Dedifferentiated amniotic fluid mesenchymal stem cell (primary cell): ENCODE data around the gene TRIM17.

ENCODE experiments used
- DNase-seq: peaks from one replicate; pipeline ENCODE4 v3.0.0-alpha.2; 2016; ENCODE audit errors: extremely low spot score

Gene TRIM17, protein sequence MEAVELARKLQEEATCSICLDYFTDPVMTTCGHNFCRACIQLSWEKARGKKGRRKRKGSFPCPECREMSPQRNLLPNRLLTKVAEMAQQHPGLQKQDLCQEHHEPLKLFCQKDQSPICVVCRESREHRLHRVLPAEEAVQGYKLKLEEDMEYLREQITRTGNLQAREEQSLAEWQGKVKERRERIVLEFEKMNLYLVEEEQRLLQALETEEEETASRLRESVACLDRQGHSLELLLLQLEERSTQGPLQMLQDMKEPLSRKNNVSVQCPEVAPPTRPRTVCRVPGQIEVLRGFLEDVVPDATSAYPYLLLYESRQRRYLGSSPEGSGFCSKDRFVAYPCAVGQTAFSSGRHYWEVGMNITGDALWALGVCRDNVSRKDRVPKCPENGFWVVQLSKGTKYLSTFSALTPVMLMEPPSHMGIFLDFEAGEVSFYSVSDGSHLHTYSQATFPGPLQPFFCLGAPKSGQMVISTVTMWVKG

DNA sequence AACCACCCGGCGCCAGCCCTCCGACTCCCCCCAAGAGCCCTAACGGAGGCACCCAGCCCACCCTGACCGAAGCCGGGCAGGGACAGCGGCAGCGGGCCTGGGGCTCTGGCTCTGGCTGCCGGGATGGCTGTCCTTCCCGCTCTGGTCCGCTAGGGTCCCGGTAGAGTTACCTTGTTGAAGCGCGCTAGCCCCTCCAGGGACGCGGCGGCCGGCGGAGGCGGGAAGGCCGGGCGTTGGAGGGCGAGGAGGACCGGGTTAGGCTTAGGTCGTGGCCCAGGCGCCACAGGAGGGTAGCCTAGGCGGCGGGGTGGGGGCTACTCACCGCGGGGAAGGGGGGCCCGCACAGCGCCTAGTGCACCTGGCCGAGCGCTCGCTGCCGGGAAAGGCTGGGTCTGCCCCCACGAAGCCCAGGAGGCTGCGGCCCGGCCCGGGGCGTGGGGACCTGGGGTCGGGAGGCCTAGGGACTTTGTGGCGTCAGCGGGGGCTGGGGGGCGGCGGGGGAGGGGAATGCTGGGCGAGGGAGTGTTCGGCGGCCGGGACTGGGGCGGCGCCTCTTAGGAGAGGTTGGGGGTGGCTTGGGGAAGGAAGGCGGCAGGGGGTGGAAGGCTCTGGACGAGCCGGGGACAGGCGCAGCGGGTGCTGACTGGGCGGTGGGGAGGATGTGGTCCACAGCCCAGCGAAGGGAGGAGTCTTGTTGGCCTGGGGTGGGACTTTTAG is at the start of gene TRIM17:
TRIM17 (minus strand) TSS at position 645 of the 717 bp plus-strand sequence. CDS start 1,789 bp downstream, outside the sequence.
- no peak for DNase-seq

DNA sequence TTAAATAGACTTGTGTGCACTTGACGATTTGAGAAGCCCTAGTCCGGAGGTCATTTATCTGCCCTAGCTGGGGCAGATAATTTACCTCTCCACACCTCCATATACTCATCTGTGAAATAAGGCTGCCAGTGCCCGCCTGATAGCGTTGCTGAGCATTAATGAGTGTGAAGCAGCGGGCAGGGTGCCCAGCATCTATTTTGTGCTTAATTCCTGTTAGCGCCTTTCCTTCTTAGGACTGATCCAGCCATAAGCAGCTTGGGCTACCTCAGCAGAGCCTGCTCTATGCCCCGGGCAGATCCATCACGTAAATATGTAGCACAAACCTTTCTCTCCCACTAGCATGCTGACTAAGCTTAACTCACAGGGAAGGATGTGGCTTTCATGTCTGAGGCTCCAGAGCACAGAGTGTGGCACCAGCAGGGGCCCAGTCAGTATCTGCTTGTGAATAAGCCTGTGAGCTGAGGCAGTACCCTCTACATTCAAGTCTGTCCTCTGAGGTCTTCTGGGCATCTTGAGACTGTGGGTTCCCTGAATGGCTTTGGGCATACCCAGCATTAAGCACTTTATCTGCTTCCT is 49.0 kb upstream of the TRIM17 start:
- DNase-seq: no peak

DNA sequence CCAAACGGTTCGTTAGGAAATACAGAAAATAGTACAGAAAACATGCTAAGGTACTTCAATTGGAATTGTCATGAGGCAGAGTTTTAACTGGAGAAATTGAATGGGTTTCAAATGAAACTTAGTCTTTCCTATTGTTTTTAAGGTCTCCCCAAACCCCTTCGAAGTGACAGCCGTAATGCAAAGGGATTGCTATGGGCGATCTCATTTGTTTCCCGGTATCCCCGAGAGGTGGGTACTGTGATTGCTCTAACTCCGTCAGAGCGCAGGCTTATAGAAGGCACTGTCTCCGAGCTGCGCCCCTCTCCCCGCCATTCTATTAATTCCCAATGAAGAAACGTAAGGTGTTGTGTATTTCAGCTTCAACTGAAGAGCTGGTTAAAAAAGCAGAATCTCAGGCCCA is 48.5 kb upstream of the TRIM17 start:
- DNase-seq: no peak

DNA sequence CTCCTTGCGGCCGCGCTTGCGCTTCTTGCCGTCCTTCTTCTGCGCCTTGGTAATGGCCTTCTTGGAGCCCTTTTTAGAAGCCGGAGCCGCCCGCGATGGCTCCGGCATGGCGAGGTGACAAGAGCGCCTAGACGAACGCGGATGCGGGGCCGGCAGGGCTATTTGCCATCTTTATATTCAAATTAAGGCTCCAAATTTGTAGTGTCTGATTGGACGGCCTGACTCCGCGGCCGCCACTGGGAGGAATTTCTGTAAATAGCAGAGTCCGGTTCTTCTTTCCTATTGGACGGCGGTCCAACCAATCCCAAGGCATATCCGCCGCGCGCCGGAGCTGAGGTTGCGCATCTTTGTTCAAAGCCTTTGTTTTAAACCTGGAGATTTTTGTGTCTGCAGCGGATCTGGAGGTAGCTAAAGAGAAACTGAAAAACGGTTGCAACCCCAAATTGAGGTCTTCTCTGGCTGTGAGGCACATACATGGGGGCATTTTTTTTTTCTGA is 47.9 kb upstream of the TRIM17 start:
- peak; percentile 78 for DNase-seq

DNA sequence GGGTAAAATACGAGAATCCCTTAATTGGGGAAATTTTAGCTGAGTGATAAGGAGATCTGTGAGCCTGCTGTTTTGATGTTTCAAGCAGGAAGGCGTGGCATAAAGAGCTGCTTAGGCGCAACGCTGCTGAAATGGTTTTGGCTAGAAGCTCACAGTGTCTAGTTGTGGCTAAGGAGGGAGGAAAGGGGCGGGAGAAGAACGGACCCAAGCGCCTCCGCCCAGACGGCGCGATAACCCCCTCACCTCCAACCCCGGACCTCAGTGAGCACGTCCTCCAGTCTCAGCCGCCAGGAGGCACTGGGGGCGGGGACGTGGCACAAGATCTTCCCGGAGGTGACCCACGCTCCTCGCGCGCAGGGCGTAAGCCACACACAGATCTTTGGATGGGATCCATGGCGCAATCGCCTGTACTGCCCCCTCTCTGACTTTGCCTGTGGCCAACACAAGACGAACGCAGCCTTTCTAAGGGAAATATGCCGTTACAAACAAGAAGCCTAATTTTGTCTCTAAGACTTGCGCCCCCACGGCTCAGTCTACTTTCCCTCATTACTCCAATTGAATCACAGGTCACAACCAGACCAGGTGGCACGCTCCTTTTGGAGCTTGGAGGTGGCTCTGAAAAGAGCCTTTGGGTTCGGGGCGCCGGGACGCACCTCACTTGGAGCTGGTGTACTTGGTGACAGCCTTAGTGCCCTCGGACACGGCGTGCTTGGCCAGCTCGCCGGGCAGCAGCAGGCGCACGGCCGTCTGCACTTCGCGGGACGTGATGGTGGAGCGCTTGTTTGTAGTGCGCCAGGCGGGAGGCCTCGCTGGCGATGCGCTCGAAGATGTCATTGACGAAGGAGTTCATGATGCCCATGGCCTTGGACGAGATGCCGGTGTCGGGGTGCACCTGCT is 47.1 kb upstream of the TRIM17 start:
- no peak for DNase-seq

DNA sequence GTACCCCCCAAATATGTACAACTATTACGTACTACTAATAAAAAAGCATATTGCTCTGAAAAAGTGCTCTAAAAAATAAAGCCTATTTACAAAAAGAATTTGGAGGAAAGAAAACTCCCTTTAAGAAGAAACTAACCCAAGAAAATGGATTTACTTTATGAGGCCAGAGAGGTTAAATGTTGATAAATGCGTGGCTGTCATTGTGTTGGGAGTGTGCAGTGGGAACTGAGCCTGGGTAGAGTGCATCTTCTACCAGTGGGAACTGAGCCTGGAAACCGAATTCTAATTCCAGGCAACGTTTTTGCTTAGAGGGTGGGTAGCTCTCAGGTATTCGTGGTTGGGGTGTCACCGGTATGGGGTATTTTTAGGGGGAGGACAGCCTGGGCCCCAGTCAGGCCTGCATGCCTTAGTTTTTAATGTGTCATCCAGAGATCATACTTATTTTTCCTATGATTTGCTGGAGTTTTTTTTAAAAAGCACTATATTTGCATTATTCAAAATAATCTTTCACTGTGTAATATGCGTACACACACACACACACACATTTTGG is 46.4 kb upstream of the TRIM17 start:
- no peak for DNase-seq

DNA sequence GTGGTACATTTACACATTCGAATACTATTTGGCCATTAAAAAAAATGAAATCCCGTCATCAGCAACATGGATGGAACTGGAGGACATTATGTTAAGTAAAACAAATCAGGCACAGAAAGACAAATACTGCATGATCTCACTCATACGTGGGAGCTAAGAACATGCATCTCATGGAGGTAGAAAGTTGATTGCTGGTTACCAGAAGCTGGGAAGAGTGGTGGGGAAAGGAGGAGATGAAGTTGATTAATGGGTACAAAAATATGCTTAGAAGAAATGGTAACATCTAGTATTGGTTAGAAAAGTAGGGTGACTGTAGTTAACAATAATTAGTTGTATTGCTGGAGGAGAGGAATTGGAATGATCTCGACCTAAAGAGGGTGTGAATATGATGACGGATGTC is 45.9 kb upstream of the TRIM17 start:
- no peak for DNase-seq

DNA sequence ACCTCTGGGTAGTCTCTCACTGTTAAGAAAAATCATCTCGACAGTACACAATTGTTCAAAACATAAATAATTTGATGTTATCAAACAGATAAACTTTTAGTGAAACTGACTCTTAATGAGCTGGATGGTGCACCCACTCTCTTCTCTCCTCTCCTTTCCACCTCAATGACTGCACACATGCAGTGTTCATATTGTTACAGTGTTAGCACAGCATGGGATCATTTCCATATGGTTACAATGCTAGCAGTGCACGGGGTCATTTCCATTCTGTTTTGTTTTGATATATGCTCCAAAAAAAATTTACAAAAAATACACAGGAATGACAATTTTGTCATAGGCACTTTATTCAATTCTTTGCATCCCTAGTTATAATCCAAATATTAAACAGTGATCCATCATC is 44.2 kb upstream of the TRIM17 start:
- no peak for DNase-seq

DNA sequence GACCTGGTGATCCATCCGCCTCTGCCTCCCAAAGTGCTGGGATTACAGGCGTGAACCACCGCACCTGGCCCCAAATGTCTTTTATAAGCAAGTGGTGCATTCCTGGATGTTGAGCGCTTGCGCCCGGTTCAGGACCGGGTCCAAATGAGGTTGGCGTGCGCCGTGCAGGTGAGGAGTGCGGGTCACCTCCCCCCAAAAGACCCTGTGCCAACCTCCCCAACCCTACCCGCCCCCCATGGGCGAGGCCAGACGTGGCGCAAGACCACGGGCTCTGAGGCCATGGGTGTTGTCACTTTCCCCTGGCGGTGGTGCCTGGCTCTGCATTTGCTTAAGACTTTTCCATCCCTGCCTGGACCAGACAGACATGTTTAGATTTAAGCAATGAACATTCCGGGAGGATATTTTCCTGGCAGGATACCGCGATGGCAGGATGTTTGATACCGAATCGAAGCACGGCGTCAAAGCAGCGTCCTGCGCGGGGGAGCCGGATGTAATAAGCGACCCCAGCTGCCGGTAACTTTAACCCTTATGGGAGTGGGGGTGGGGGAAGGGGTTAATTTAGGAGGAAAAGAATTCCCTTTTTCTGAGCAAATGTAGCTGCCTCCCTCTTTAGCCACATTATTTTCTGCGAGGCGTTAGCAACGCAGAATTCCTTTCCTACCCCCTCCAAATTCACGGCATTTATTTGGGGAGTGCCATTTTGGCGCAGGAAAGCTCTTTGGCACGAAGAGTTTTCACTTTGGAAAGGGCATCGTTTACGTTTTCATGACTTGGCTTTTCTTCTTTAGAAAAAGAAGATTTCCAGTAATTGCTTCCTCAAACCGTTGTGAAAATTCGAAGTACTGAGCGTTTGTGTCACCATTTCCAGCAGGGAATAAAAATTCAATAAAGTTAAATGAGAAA is 42.7 kb upstream of the TRIM17 start:
- peak; percentile 85 for DNase-seq

DNA sequence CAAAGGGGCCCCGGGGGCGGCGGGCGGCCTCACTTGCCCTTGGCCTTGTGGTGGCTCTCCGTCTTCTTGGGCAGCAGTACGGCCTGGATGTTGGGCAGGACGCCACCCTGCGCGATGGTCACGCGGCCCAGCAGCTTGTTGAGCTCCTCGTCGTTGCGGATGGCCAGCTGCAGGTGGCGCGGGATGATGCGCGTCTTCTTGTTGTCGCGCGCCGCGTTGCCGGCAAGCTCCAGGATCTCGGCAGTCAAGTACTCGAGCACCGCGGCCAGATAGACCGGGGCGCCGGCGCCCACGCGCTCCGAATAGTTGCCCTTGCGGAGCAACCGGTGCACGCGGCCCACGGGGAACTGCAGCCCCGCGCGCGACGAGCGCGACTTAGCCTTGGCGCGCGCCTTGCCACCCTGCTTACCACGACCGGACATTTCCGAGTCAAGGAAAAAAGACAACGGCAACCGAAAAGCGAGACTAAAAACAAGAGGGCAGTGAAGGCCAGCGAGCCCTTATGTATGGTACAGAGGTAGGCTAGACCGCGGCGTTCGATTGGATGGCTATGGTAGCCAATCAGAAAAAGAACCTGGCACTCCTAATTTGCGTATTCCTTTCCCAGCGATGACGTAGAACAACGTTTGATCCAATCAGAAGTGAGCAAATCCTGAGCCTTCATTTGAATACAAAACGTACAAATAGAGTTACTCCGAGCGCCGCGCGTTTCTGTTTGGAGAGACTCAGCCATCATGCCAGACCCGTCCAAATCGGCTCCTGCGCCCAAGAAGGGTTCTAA is 40.9 kb upstream of the TRIM17 start:
- peak; percentile 100 for DNase-seq

DNA sequence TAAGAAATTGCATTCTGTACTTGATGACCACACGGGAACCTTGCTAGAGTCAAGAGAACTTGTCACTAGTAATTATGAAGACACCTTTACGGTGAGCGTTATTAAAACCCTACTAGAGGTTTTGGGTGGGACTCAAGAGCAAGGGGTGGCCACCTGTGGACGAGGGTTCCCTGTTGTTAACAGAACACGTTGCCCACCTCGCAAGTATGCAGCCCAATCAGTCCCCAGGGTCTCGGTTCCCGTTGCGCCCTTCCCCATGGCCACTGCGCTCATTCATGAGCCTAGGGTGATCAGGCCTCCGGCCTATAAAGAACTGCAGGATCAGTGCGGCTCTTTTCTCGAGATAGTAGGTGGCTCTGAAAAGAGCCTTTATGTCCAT is 40.3 kb upstream of the TRIM17 start:
- DNase-seq: no peak

DNA sequence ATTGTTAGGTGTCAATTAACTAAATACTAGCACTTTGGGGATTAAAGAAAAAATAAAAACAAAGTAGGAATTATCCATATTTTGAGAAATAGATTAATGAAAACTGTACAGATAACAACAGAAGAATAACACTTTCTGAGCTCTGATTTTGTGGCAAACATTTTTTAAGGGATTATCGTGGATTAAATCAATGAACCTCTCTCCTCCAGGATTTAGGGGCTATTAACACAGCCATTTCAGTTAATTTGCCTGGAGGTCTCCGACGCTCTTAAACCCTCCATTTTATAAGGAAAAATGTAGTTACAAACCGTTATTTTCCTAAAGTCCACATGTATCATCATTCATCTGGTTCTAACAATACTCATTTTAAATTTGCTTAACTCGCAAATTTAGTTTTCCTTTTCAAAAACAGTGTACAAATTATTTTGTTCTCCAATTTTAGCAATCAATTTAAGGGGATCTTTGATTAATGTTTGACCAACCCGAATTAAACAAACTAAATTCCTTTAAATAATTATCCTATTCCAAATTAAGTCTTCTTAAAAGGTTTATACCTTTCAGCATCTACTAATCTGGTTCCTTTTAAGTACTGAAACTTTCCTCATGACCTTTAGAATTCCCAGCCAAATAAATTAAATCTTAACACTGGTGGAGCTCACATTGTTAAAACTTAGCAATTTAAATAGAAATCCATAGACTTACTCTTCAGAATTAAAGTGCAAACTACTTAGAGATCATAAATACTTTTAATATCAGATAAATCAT is 39.8 kb upstream of the TRIM17 start:
- DNase-seq: no peak

DNA sequence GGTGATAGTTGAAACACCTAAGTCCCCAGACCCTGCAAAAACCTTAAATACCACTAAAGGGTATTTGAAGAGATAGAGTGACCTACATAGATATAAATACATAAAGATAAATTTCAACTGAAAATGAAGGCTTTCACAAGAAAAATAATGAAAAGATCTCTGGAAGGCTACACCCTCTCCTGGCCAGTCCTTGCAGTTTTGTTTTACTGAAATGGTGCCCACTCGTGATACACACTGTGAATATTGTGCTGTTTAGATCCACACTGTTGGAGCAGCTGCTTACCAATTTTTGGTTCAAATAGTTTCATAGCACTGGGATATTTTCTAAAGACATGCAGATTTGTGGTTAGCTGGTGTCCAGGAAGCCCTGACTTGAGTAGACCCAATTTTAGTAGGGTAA is 39.1 kb upstream of the TRIM17 start:
- DNase-seq: no peak

DNA sequence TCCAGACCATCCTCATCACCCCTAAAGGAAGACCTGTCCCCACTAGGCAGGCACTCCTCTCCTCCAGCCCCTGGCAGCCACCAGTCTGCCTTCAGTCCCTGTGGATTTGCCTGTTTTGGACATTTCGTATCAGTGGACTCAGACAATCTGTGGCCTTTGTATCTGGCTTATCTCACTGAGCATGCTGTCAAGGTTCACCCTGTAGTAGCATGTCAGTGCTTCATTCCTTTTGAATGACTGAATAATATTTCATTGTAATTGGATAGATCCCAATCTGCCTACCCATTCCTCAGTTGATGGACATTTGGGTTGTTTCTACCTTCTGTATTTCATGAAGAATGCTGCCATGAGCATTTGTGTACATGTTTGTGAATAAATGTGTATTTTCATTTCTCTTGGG is 37.6 kb upstream of the TRIM17 start:
- no peak for DNase-seq

DNA sequence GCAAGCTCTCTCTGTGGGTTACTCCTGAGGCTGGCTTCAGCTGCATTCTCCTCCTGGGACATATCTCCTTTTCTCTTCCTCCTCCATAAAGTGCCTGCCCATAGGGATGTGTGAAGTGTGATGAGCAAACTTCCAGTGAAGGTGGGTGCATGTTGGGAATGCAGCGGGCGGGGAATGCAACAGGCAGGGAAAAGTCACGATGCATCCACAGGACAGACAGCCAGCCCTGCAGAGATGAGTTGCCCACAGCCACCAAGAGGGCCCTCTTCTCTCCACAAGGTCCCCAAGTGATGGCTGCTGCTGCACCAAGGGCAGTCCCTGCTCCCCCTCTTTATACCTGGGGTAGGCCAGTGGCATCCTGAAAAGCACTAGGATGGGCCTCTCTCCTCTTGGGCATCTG is 37.0 kb upstream of the TRIM17 start:
- DNase-seq: no peak

DNA sequence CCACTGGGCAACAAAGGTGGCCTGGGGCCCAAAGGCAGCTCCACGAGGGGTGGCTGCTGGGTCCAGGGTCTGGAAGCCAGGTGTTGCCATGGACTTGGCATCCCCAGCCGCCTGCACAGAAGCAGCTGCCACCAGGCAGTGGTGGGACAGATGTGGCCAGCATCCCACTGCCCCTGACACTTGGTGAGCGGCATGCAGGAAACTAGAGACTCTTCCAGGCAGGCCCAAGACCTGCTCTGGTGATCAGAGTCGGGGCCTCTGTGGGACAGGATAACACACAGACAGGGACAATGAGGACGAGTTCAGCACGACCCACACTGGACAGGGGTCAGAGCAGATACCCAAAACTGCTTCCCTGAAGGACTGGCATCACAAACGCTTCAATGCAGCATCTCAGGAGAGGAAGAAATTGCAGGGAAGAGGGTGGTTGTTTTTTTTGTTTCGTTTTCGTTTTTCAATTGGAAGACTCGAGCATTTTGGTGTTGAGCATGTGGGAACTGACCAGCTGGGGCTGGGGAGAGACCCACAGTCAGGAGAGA is 36.4 kb upstream of the TRIM17 start:
- DNase-seq: no peak

DNA sequence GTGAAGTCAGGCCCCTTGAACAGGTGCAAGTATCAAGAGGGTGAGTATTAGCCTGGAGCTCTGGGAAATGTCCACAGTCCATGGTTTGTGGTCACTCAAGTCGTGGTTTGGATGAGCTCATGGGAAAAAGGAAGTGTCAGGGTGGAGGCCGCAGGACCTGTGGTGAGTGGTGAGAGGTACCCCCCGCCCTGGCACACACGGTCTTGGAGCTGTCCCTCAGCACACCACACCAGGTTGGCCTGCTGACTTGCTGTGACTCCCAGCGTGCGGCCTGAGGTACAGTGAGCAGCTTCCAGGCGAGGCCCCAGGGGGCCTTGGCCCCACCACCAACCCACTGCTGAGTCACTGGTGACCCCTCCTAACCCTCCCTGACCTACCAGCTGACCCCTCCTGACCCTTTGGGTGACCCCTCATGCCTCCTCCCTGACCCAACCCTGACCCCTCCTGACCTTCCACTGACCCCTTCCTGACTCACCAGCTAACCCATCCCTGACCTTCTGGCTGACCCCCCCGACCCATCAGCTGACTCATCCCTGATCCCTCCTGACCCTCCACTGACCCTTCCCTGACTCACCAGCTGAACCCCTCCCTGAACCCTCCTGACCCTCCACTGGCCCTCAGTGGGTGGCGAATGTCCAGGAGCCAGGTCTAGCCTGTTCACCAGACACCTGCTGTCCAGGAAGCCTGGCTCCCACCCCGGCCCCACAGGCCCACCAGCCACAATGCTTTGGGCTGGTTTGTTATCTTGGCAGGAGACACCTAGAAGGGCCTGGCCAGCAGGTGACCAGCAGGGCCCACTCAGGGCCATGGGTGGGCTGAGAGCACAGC is 35.7 kb upstream of the TRIM17 start:
- DNase-seq: no peak

DNA sequence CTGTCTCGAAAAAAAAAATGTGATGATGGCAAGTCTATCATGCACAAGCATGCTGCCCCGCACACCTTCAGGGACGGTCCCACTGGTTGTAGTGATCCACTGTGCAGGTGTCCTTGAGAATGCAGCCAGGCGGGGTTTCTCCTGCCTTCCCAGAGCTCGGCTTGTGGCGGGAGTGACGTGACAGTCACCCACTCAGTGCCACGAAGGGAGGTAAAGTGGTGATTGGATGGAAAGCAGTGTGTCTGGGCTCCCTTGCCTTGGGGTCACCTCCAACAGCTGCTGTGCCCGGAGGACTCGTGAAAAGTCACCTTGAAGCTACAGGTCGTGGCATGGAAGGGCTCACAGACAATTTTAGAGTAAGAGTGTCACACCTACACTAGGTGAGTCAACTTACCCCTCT is 33.5 kb upstream of the TRIM17 start:
- no peak for DNase-seq
